Glutamatergic neuron (in vitro differentiated cells): ENCODE results near the gene SPON1. TPM values are rescaled to one million over a fixed set of nuclear protein-coding genes. Genes with fewer than 3 reads are reported as not detected.

Experiments
- DNase-seq: peaks from one replicate; pipeline ENCODE4 v3.0.0; 2022
- H3K27ac Mint-ChIP-seq: one replicate; pipeline ENCODE4 v1.8.0; 2020; ENCODE audit warnings: mild to moderate bottlenecking, mixed read lengths, inconsistent platforms; ENCODE audit not compliant: unreplicated experiment
- H3K27me3 Mint-ChIP-seq: one replicate; pipeline ENCODE4 v1.8.0; 2020; ENCODE audit warnings: mild to moderate bottlenecking, moderate library complexity, mixed read lengths, inconsistent platforms; ENCODE audit not compliant: unreplicated experiment
- H3K36me3 Mint-ChIP-seq: one replicate; pipeline ENCODE4 v1.8.0; 2020; ENCODE audit warnings: mild to moderate bottlenecking, mixed read lengths, inconsistent platforms; ENCODE audit not compliant: unreplicated experiment
- H3K4me1 Mint-ChIP-seq: one replicate; pipeline ENCODE4 v1.8.0; 2020; ENCODE audit warnings: mild to moderate bottlenecking, low read depth, mixed read lengths, inconsistent platforms; ENCODE audit not compliant: unreplicated experiment
- H3K4me3 Mint-ChIP-seq: one replicate; pipeline ENCODE4 v1.8.0; 2020; ENCODE audit warnings: mild to moderate bottlenecking, mixed read lengths, inconsistent platforms; ENCODE audit not compliant: unreplicated experiment
- H3K9me3 Mint-ChIP-seq: one replicate; pipeline ENCODE4 v1.8.0; 2020; ENCODE audit warnings: mild to moderate bottlenecking, moderate library complexity, mixed read lengths, inconsistent platforms; ENCODE audit not compliant: unreplicated experiment
- CTCF ChIP-seq: fragments of 200-600 bp; sonication (generic); IDR thresholded peaks from one replicate; pipeline ENCODE4 v1.5.0; 2021; ENCODE audit not compliant: partially characterized antibody, unreplicated experiment
- total RNA-seq: library from RNA; stranded (reverse); fragmentation: NEBNext Ultra II Directional; extraction: Animal tissue kit (Norgen Biotek cat#: 25700); gene quantifications from one replicate; pipeline ENCODE4 v1.2.1, GENCODE V29; 2021; ENCODE audit not compliant: unreplicated experiment

The SPON1 gene
- total RNA-seq, 1 donor from 2014 or later: 0.81 TPM

GRCh38 chr11:14181121-14181520 lies 218.6 kb downstream of the SPON1 start:
- Mint-ChIP-seq H3K4me3 (no peak overlapping the region), H3K36me3 (no peaks in the 10 kb centered on the region), H3K4me1 (no peaks in the 10 kb centered on the region), H3K27ac (no peak overlapping the region), H3K27me3 (no peaks in the 10 kb centered on the region), H3K9me3 (no peaks in the 10 kb centered on the region)
- DNase-seq: no peak
- no peak for TF ChIP-seq CTCF

DNA sequence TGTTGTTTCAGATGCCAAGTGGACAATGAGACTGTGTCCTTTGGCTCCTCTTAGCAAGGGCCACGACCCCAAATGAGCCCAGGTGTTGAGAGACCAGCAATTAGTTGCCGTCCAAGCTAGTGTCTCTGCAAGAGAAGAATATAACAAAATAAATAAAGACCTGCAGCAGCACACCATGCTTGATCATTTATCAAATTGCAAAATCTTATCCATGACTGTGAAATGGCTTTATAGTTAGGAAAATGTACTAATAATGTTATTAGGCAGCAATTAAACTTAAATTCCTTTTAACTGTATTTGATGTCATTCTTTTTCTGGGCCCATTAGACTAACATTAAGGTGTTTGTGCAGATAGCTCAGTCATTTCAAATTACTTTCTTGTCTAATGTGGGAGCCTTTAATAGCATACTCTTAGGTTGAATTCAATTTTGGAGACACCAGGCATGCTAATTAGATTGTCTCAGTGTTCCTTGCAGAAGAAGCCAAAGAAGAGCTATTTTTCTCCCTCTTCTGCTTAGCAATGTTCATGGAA lies 220.4 kb downstream of the SPON1 start:
- Mint-ChIP-seq H3K27me3 (no peaks in the 10 kb centered on the region), H3K4me1 (no peaks in the 10 kb centered on the region), H3K27ac (no peak overlapping the region), H3K4me3 (no peak overlapping the region), H3K9me3 (no peaks in the 10 kb centered on the region), H3K36me3 (no peaks in the 10 kb centered on the region)
- DNase-seq: no peak
- no peak for TF ChIP-seq CTCF

DNA sequence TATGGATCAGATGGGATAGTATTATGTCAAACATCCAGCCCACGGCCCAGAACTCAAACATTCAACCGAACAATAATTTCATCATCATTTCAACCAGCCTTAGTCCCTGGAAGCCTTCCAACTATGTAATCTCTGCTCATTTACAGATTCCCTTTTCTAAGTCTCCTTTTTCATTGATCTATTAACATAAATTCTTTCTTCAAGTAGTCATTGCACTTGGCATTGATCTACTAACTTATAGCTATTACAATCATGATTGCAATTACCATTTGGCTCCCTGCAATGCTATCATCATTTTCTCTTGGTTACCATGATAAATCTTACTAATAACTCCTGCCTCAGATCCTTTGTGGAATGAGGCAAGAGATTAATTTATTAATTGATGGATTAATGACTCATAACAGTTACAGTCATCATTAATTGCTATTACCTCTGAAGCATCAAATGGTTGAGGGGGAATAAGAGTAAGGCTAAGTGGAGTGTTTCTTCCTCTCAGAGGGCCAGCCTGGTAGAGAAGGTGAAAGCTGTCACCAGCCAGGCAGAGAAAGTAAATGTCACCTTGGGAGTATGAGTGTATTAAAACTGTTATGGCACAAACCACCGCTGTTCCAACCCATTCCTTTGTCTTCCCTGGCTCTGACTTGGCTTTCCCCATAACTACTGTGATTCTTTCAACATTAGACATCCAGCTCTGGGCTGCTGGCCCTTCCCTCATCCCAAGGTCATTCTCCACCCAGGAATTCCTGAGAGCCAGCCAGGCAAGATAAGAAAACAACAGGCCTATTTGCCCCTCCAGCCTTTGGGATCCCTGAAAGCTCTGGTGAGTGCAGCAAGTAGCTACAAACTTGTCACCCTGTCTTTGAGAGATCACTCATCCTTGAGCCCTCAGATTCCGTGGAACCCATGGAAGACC lies 221.8 kb downstream of the SPON1 start:
- Mint-ChIP-seq H3K27ac (no peak overlapping the region), H3K36me3 (no peaks in the 10 kb centered on the region), H3K27me3 (no peaks in the 10 kb centered on the region), H3K9me3 (no peaks in the 10 kb centered on the region), H3K4me3 (no peak overlapping the region), H3K4me1 (no peaks in the 10 kb centered on the region)
- no peak for TF ChIP-seq CTCF
- DNase-seq: no peak

GRCh38 chr11:14185461-14185860 lies 222.9 kb downstream of the SPON1 start:
- no peak for DNase-seq
- H3K27ac Mint-ChIP-seq: no peak overlapping the region
- no peaks in the 10 kb centered on the region for H3K36me3 Mint-ChIP-seq
- no peak overlapping the region for H3K4me3 Mint-ChIP-seq
- no peaks in the 10 kb centered on the region for H3K4me1 Mint-ChIP-seq
- no peaks in the 10 kb centered on the region for H3K9me3 Mint-ChIP-seq
- no peaks in the 10 kb centered on the region for H3K27me3 Mint-ChIP-seq
- TF ChIP-seq CTCF: no peak
